Neural cell (in vitro differentiated cells): ENCODE measurements around the gene TMEM200C. TPM values are rescaled to one million over a fixed set of nuclear protein-coding genes. Genes with fewer than 3 reads are reported as not detected.
"Not testable (repeated sequence)": the region's sequence is repeated elsewhere in the genome, so short reads cannot be mapped to it uniquely, and the experiment has no call there.

Source experiments
- H2AFZ ChIP-seq: fragments of 200-600, 300-800 bp; sonication (generic), shearing (Covaris generic); 2 replicates; pipeline ENCODE4 v1.6.0; 2014; ENCODE audit warnings: low read depth, mild to moderate bottlenecking, antibody characterized with exemption, low read length, moderate library complexity
- H3F3A ChIP-seq: fragments of 200-600 bp; shearing (Covaris generic); 2 replicates; pipeline ENCODE4 v1.6.1; 2016; ENCODE audit warnings: mild to moderate bottlenecking, moderate library complexity, mixed read lengths, antibody characterized with exemption, low read length; ENCODE audit not compliant: insufficient read depth, poor library complexity, severe bottlenecking
- H3K27ac ChIP-seq: fragments of 200-600, 300-800 bp; sonication (generic), shearing (Covaris generic); 2 replicates; pipeline ENCODE4 v1.5.1; 2014; ENCODE audit warnings: mild to moderate bottlenecking, low read length, moderate library complexity
- H3K27me3 ChIP-seq: fragments of 300-800, 200-600 bp; sonication (generic), shearing (Covaris generic); 2 replicates; pipeline ENCODE4 v1.6.0; 2014; ENCODE audit warnings: mild to moderate bottlenecking, low read depth, low read length, moderate library complexity; ENCODE audit not compliant: insufficient read depth
- H3K36me3 ChIP-seq: fragments of 300-800, 200-600 bp; sonication (generic), shearing (Covaris generic); 2 replicates; pipeline ENCODE4 v1.5.1; 2014; ENCODE audit warnings: mild to moderate bottlenecking, antibody characterized with exemption, low read length, moderate library complexity; ENCODE audit not compliant: insufficient read depth
- H3K4me2 ChIP-seq: fragments of 300-800, 200-600 bp; sonication (generic), shearing (Covaris generic); 2 replicates; pipeline ENCODE4 v1.6.0; 2014; ENCODE audit warnings: mild to moderate bottlenecking, low read length
- H3K4me3 ChIP-seq: fragments of 300-800, 200-600 bp; sonication (generic), shearing (Covaris generic); 2 replicates; pipeline ENCODE4 v1.5.1; 2014; ENCODE audit warnings: mild to moderate bottlenecking, low read length, moderate library complexity
- H3K79me2 ChIP-seq: fragments of 200-600 bp; shearing (Covaris generic); replicated peaks from 2 replicates; pipeline ENCODE4 v1.6.0; 2014; ENCODE audit warnings: mild to moderate bottlenecking, low read length, moderate library complexity; ENCODE audit not compliant: insufficient read depth
- H3K9ac ChIP-seq: fragments of 300-800, 200-600 bp; sonication (generic), shearing (Covaris generic); 2 replicates; pipeline ENCODE4 v1.6.1; 2016; ENCODE audit warnings: mild to moderate bottlenecking, low read length, mixed read lengths
- H3K9me2 ChIP-seq: fragments of 200-600 bp; shearing (Covaris generic); 2 replicates; pipeline ENCODE4 v1.6.1; 2016; ENCODE audit warnings: mild to moderate bottlenecking, low read length, mixed read lengths; ENCODE audit not compliant: insufficient read depth
- H3K9me3 ChIP-seq: fragments of 200-600, 300-800 bp; sonication (generic), shearing (Covaris generic); 2 replicates; pipeline ENCODE4 v1.6.1; 2016; ENCODE audit warnings: mild to moderate bottlenecking, mixed run types, low read length, moderate library complexity, mixed read lengths
- H4K20me1 ChIP-seq: fragments of 200-600 bp; shearing (Covaris generic); 2 replicates; pipeline ENCODE4 v1.6.1; 2016; ENCODE audit warnings: mild to moderate bottlenecking, mixed run types; ENCODE audit not compliant: insufficient read depth
- CTCF ChIP-seq: fragments of 450-650 bp; IDR thresholded peaks from 2 replicates; pipeline ENCODE4 v1.5.1; 2014; ENCODE audit warnings: antibody characterized with exemption, mild to moderate bottlenecking, moderate library complexity; ENCODE audit not compliant: poor library complexity, severe bottlenecking
- EP300 ChIP-seq: fragments of 450-650 bp; conservative IDR thresholded peaks from 2 replicates; pipeline ENCODE4 v1.6.1; 2014; ENCODE audit warnings: antibody characterized with exemption, mild to moderate bottlenecking, moderate library complexity; ENCODE audit not compliant: poor library complexity, severe bottlenecking
- EZH2 ChIP-seq: fragments of 200-600, 300-800 bp; shearing (Covaris generic), sonication (generic); IDR thresholded peaks from 2 replicates; pipeline ENCODE4 v1.6.1; 2014; ENCODE audit warnings: antibody characterized with exemption, low read length, borderline replicate concordance, mild to moderate bottlenecking; ENCODE audit not compliant: insufficient read depth, poor library complexity, severe bottlenecking
- MXI1 ChIP-seq: fragments of 450-650 bp; conservative IDR thresholded peaks from 2 replicates; pipeline ENCODE4 v1.6.1; 2014; ENCODE audit warnings: antibody characterized with exemption, mild to moderate bottlenecking; ENCODE audit not compliant: poor library complexity, severe bottlenecking
- POLR2AphosphoS5 ChIP-seq: IDR thresholded peaks from 2 replicates; pipeline ENCODE4 v1.6.1; 2012
- RAD21 ChIP-seq: fragments of 450-650 bp; conservative IDR thresholded peaks from 2 replicates; pipeline ENCODE4 v1.6.1; 2014; ENCODE audit warnings: antibody characterized with exemption, mild to moderate bottlenecking, moderate library complexity
- REST ChIP-seq: IDR thresholded peaks from 2 replicates; pipeline ENCODE4 v1.6.1; 2012; ENCODE audit warnings: borderline replicate concordance
- SMC3 ChIP-seq: fragments of 450-650 bp; conservative IDR thresholded peaks from 2 replicates; pipeline ENCODE4 v1.6.1; 2014; ENCODE audit warnings: antibody characterized with exemption, mild to moderate bottlenecking, moderate library complexity; ENCODE audit not compliant: poor library complexity
- TAF1 ChIP-seq: IDR thresholded peaks from 2 replicates; pipeline ENCODE4 v1.6.1; 2012; ENCODE audit warnings: low read depth
- polyA plus RNA-seq: library from polyadenylated mRNA; depleted of rRNA; stranded (reverse); fragments of >200 nt; gene quantifications from 2 replicates; pipeline ENCODE4 v1.2.3, GENCODE V29; 2014

Gene TMEM200C
- polyA plus RNA-seq, 1 donor from 2014 or later, result 8.2 TPM

DNA sequence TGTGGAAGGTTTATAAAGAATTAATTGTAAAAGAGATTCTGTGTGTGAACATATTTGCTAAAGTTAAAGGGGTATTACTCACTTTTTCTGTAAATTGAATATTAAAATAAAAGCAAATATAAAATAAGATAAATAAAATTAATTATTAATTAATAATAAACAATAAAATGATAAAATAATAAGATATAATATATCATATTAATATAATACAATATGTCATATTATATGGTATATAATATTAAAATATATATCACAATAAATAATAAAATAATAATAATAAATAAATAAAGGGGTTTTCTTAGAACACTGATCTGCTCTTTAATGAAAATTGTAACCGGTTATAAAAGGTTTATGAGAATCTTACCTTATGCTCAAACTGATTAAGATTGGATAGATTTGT is 29.8 kb downstream of the TMEM200C start:
- no peaks in the 10 kb centered on the region for H4K20me1 ChIP-seq
- no peak overlapping the region for H2AFZ ChIP-seq
- no peak overlapping the region for H3K4me3 ChIP-seq
- no peak overlapping the region for H3K27ac ChIP-seq
- H3K9ac ChIP-seq, result no peak overlapping the region
- no peaks in the 10 kb centered on the region for H3K9me3 ChIP-seq
- no peaks in the 10 kb centered on the region for H3K27me3 ChIP-seq
- H3K79me2 ChIP-seq, result no peaks in the 10 kb centered on the region
- H3K36me3 ChIP-seq, result no peaks in the 10 kb centered on the region
- no peaks in the 10 kb centered on the region for H3F3A ChIP-seq
- no peak overlapping the region for H3K4me2 ChIP-seq
- TF ChIP-seq REST (no peak), CTCF (no peak), MXI1 (no peak), SMC3 (no peak), EP300 (no peak), POLR2AphosphoS5 (no peak), TAF1 (no peak), EZH2 (no peak), RAD21 (no peak)
- no peaks in the 10 kb centered on the region for H3K9me2 ChIP-seq

GRCh38 chr18:5862127-5862526 is 33.2 kb downstream of the TMEM200C start:
- not testable (repeated sequence) for H3K9me2 ChIP-seq, H3K9me3 ChIP-seq, H2AFZ ChIP-seq, H3K27me3 ChIP-seq, H3K36me3 ChIP-seq, H3K4me2 ChIP-seq, H3K9ac ChIP-seq, H3K4me3 ChIP-seq, H3K27ac ChIP-seq, H4K20me1 ChIP-seq, H3K79me2 ChIP-seq, H3F3A ChIP-seq

GRCh38 chr18:5857180-5857579 is 38.1 kb downstream of the TMEM200C start:
- Histone ChIP-seq H3K9me2 (no peaks in the 10 kb centered on the region), H3K27me3 (no peaks in the 10 kb centered on the region), H3F3A (no peaks in the 10 kb centered on the region), H3K9ac (no peak overlapping the region), H3K79me2 (no peaks in the 10 kb centered on the region), H3K9me3 (no peaks in the 10 kb centered on the region), H3K4me3 (no peak overlapping the region), H3K27ac (no peak overlapping the region), H3K36me3 (no peaks in the 10 kb centered on the region), H4K20me1 (no peaks in the 10 kb centered on the region), H2AFZ (no peak overlapping the region), H3K4me2 (no peak overlapping the region)
- TF ChIP-seq EP300 (no peak), REST (no peak), TAF1 (no peak), CTCF (no peak), SMC3 (no peak), EZH2 (no peak), MXI1 (no peak), RAD21 (no peak), POLR2AphosphoS5 (no peak)
